Trophoblast cell (in vitro differentiated cells and primary cell): ENCODE data around the gene SBF2.

Experiments
- DNase-seq, 2 donors: peaks; one replicate each; pipeline ENCODE4 v3.0.0-alpha.2; 2016
- H2AFZ ChIP-seq: 2 replicates; pipeline ENCODE4 v1.6.1; 2013; ENCODE audit warnings: low read length, moderate library complexity, mild to moderate bottlenecking; ENCODE audit not compliant: insufficient read depth, poor library complexity
- H2AK5ac ChIP-seq: 2 replicates; pipeline ENCODE4 v1.6.1; 2013; ENCODE audit warnings: mild to moderate bottlenecking, low read length
- H2BK120ac ChIP-seq: 2 replicates; pipeline ENCODE4 v1.6.1; 2013; ENCODE audit warnings: low read length, mild to moderate bottlenecking, moderate library complexity; ENCODE audit not compliant: insufficient read depth, poor library complexity
- H2BK12ac ChIP-seq: 2 replicates; pipeline ENCODE4 v1.6.1; 2013; ENCODE audit warnings: mild to moderate bottlenecking, low read length, moderate library complexity
- H2BK5ac ChIP-seq: 2 replicates; pipeline ENCODE4 v1.6.1; 2013; ENCODE audit warnings: low read length, low read depth, moderate library complexity, mild to moderate bottlenecking; ENCODE audit not compliant: poor library complexity
- H3K14ac ChIP-seq: 2 replicates; pipeline ENCODE4 v1.6.1; 2013; ENCODE audit warnings: mild to moderate bottlenecking, low read length
- H3K18ac ChIP-seq: 2 replicates; pipeline ENCODE4 v1.6.1; 2013; ENCODE audit warnings: mild to moderate bottlenecking, low read length
- H3K23ac ChIP-seq: 2 replicates; pipeline ENCODE4 v1.6.1; 2013; ENCODE audit warnings: low read length
- H3K27ac ChIP-seq: 2 replicates; pipeline ENCODE4 v1.5.1; 2013; ENCODE audit warnings: low read depth, mild to moderate bottlenecking, inconsistent platforms, low read length, moderate library complexity
- H3K27me3 ChIP-seq: 2 replicates; pipeline ENCODE4 v1.6.1; 2013; ENCODE audit warnings: inconsistent platforms, mild to moderate bottlenecking, low read length, moderate library complexity; ENCODE audit not compliant: insufficient read depth
- H3K36me3 ChIP-seq, 2 experiments: 1 replicate in 1 of 2; 2 replicates in 1 of 2; pipeline ENCODE4 v1.6.1; 2013; ENCODE audit warnings: low read length in 2 of 2, mild to moderate bottlenecking in 2 of 2, moderate library complexity in 1 of 2; ENCODE audit not compliant: insufficient read depth in 2 of 2, control insufficient read depth in 1 of 2
- H3K4ac ChIP-seq: 2 replicates; pipeline ENCODE4 v1.6.1; 2013; ENCODE audit warnings: low read depth, mild to moderate bottlenecking, low read length, moderate library complexity
- H3K4me1 ChIP-seq, 2 experiments: 1 replicate in 1 of 2; 2 replicates in 1 of 2; pipeline ENCODE4 v1.6.1; 2013; ENCODE audit warnings: low read length in 2 of 2, mild to moderate bottlenecking in 2 of 2, moderate library complexity in 1 of 2; ENCODE audit not compliant: insufficient read depth in 2 of 2, control insufficient read depth in 1 of 2
- H3K4me2 ChIP-seq: 2 replicates; pipeline ENCODE4 v1.6.1; 2013; ENCODE audit warnings: inconsistent platforms, mild to moderate bottlenecking, low read length, moderate library complexity
- H3K4me3 ChIP-seq: 2 replicates; pipeline ENCODE4 v1.5.1; 2013; ENCODE audit warnings: mild to moderate bottlenecking, low read depth, low read length, inconsistent platforms
- H3K79me1 ChIP-seq: one replicate; pipeline ENCODE4 v1.6.1; 2013; ENCODE audit warnings: low read length
- H3K79me2 ChIP-seq: 2 replicates; pipeline ENCODE4 v1.6.1; 2013; ENCODE audit warnings: low read length, mild to moderate bottlenecking; ENCODE audit not compliant: control insufficient read depth, insufficient read depth, poor library complexity
- H3K9ac ChIP-seq: 2 replicates; pipeline ENCODE4 v1.6.1; 2013; ENCODE audit warnings: mild to moderate bottlenecking, low read length
- H3K9me3 ChIP-seq: 2 replicates; pipeline ENCODE4 v1.6.1; 2013; ENCODE audit warnings: low read depth, mild to moderate bottlenecking, control low read depth, inconsistent platforms, low read length; ENCODE audit not compliant: insufficient read depth
- H4K12ac ChIP-seq: 2 replicates; pipeline ENCODE4 v1.6.1; 2013; ENCODE audit warnings: low read depth, mild to moderate bottlenecking, low read length, moderate library complexity
- H4K8ac ChIP-seq: 2 replicates; pipeline ENCODE4 v1.6.1; 2013; ENCODE audit warnings: low read depth, mild to moderate bottlenecking, low read length, moderate library complexity
- H4K91ac ChIP-seq: one replicate; pipeline ENCODE4 v1.6.1; 2013; ENCODE audit warnings: low read depth, mild to moderate bottlenecking, low read length, moderate library complexity
- WGBS: extraction: QIAGEN DNeasy Blood & Tissue Kit; methylation state at CpG from one replicate; pipeline ENCODE4 v1.1.7; 2013; ENCODE audit warnings: missing lambda C conversion rate; ENCODE audit not compliant: insufficient read length, insufficient coverage; ENCODE audit errors: extremely low coverage; 5-methylcytosine and 5-hydroxymethylcytosine counted together

Gene SBF2

DNA sequence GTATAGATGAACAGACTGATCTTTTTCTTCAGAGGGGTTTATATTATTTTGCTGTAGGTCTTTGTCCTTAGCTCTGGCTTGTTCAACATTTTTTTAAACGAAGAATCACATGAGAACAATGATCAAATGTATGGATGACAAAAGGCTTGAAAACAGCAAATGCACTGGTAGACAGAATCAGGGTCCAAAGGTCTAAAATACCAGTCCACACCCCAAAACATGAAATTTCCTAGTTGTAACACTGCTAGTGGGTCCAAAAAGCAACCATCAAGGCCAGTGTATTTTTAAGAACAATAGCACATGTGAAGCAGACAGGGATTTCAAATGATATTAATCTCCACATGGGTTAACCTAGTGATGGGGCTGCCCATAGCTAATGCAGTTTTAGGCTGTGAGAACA, 468.1 kb downstream of the SBF2 start:
- H3K9me3 ChIP-seq = no peaks in the 10 kb centered on the region
- no peak for DNase-seq
- H3K4ac ChIP-seq = no peak overlapping the region
- H4K8ac ChIP-seq = no peak overlapping the region
- no peak overlapping the region for H3K14ac ChIP-seq
- H3K23ac ChIP-seq = no peak overlapping the region
- WGBS = no CpG with 5 or more reads among the region's 1 CpG
- H3K4me3 ChIP-seq = no peak overlapping the region
- no peak overlapping the region for H2AK5ac ChIP-seq
- no peak overlapping the region for H3K18ac ChIP-seq
- H3K79me2 ChIP-seq = no peaks in the 10 kb centered on the region
- peaks cover 3% of the 10 kb centered on the region in 2 experiments for H3K4me1 ChIP-seq
- no peak overlapping the region for H4K12ac ChIP-seq
- H2BK5ac ChIP-seq = no peak overlapping the region
- H2BK12ac ChIP-seq = no peak overlapping the region
- H3K9ac ChIP-seq = no peak overlapping the region
- H3K27ac ChIP-seq = no peak overlapping the region
- H2AFZ ChIP-seq = no peak overlapping the region
- H3K4me2 ChIP-seq = no peak overlapping the region
- H2BK120ac ChIP-seq = peak overlapping the region; percentile 49
- no peaks in the 10 kb centered on the region for H3K36me3 ChIP-seq
- peaks cover 2% of the 10 kb centered on the region for H3K79me1 ChIP-seq
- H4K91ac ChIP-seq = no peak overlapping the region
- H3K27me3 ChIP-seq = no peaks in the 10 kb centered on the region

DNA sequence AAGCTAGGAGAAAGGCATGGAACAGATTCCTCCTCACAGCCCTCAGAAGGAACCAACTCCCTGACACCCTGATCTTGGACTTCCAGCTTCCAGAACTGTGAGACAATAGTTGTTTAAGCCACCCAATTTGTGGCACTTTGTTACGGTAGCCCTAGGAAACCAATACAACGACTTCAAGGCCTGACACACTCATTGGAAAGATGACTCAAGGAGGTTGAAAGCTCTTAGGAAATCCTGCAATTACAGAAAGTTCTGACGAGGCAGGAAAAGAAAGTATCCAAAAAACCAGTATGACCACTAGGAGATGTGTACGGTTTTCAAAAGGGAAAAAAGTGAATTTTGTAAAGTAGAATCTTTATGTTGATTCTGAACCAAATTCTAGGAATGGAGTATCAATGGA, 468.7 kb downstream of the SBF2 start:
- no CpG with 5 or more reads among the region's 4 CpGs for WGBS
- Histone ChIP-seq H2AFZ (no peak overlapping the region), H3K36me3 (no peaks in the 10 kb centered on the region), H3K23ac (no peak overlapping the region), H3K27me3 (no peaks in the 10 kb centered on the region), H2BK5ac (peak overlapping the region; percentile 80), H3K4me3 (no peak overlapping the region), H3K18ac (peak overlapping the region; percentile 40), H3K14ac (no peak overlapping the region), H4K8ac (peak overlapping the region; percentile 49), H3K4ac (no peak overlapping the region), H3K79me2 (no peaks in the 10 kb centered on the region), H3K4me1 (peaks cover 3% of the 10 kb centered on the region in 2 experiments), H4K12ac (no peak overlapping the region), H3K27ac (no peak overlapping the region), H3K4me2 (no peak overlapping the region), H3K79me1 (peaks cover 2% of the 10 kb centered on the region), H3K9me3 (no peaks in the 10 kb centered on the region), H3K9ac (no peak overlapping the region), H2BK120ac (no peak overlapping the region), H2AK5ac (no peak overlapping the region), H2BK12ac (peak overlapping the region; percentile 81), H4K91ac (peak overlapping the region; percentile 52)
- DNase-seq = peak; percentile 47 to 89

DNA sequence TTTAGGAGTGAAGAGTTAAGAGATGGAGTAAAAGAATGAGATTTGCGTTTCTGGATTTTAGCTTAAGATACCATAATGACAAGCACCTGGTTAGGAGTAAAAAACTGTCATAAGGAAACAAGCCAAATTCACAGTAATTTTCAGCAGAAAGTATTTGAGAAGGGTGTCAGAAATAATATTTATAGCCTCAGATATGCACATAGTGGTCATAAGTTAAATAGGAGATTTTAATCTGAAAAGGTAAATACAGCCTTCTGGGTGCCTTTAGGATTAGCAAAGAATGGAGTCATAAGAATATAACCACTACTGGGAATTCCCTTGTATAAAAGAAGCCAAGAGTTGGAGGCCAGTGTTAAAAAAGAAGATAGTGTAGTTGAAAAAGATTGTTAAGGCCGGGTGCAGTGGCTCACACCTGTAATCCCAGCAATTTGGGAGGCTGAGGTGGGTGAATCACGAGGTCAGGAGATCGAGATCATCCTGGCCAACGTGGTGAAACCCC, 470.1 kb downstream of the SBF2 start:
- Histone ChIP-seq H3K4me3 (no peak overlapping the region), H4K91ac (no peak overlapping the region), H4K8ac (no peak overlapping the region), H3K23ac (no peak overlapping the region), H3K27me3 (no peaks in the 10 kb centered on the region), H3K18ac (no peak overlapping the region), H2BK5ac (no peak overlapping the region), H3K4ac (no peak overlapping the region), H2BK120ac (no peak overlapping the region), H3K36me3 (no peaks in the 10 kb centered on the region), H3K4me1 (peaks cover 3% of the 10 kb centered on the region in 2 experiments), H2BK12ac (no peak overlapping the region), H3K4me2 (no peak overlapping the region), H2AK5ac (no peak overlapping the region), H2AFZ (no peak overlapping the region), H3K14ac (no peak overlapping the region), H4K12ac (no peak overlapping the region), H3K79me2 (no peaks in the 10 kb centered on the region), H3K9ac (no peak overlapping the region), H3K79me1 (peaks cover 2% of the 10 kb centered on the region), H3K9me3 (no peaks in the 10 kb centered on the region), H3K27ac (no peak overlapping the region)
- DNase-seq = no peak
- 100% methylated on average over 1 of the region's 5 CpGs for WGBS

DNA sequence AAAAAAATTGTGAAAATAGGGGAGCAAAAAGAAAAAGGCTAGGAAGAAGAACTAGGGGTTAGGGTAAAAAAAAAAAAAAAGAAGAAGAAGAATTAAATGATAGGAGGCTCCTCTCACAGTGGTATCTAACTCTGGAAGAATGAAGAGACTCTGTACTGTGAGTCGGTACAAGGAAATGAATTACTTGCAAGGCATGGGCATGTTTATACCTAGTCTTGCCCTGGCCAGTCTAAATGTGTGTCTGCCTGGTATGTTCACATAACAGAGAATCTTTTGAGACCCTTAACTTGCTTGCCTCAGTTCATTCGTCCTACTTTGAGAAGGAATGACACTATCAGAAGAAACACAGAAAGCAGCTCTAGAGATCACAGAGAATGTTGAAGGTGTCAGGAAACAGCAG, 470.6 kb downstream of the SBF2 start:
- Histone ChIP-seq H3K4me2 (no peak overlapping the region), H3K79me2 (no peaks in the 10 kb centered on the region), H4K8ac (no peak overlapping the region), H3K27me3 (no peaks in the 10 kb centered on the region), H2AFZ (no peak overlapping the region), H4K91ac (no peak overlapping the region), H3K27ac (no peak overlapping the region), H3K4me1 (peaks cover 3% of the 10 kb centered on the region in 2 experiments), H2BK120ac (no peak overlapping the region), H3K4me3 (no peak overlapping the region), H2BK12ac (no peak overlapping the region), H2AK5ac (no peak overlapping the region), H3K4ac (no peak overlapping the region), H3K18ac (no peak overlapping the region), H3K9ac (no peak overlapping the region), H3K9me3 (no peaks in the 10 kb centered on the region), H3K14ac (no peak overlapping the region), H3K79me1 (peaks cover 2% of the 10 kb centered on the region), H3K23ac (no peak overlapping the region), H3K36me3 (no peaks in the 10 kb centered on the region), H2BK5ac (no peak overlapping the region), H4K12ac (no peak overlapping the region)
- no peak for DNase-seq
- WGBS = no CpG with 5 or more reads among the region's 2 CpGs
